ENCODE measurements around the gene EPB41L5. TPM values are rescaled to one million over a fixed set of nuclear protein-coding genes. Genes with fewer than 3 reads are reported as not detected.

Gene EPB41L5
- total RNA-seq, 4 donors from 2014 or later: 10.9 to 26.4 (median 22.8) TPM

- TF ChIP-seq, protein P1, sequence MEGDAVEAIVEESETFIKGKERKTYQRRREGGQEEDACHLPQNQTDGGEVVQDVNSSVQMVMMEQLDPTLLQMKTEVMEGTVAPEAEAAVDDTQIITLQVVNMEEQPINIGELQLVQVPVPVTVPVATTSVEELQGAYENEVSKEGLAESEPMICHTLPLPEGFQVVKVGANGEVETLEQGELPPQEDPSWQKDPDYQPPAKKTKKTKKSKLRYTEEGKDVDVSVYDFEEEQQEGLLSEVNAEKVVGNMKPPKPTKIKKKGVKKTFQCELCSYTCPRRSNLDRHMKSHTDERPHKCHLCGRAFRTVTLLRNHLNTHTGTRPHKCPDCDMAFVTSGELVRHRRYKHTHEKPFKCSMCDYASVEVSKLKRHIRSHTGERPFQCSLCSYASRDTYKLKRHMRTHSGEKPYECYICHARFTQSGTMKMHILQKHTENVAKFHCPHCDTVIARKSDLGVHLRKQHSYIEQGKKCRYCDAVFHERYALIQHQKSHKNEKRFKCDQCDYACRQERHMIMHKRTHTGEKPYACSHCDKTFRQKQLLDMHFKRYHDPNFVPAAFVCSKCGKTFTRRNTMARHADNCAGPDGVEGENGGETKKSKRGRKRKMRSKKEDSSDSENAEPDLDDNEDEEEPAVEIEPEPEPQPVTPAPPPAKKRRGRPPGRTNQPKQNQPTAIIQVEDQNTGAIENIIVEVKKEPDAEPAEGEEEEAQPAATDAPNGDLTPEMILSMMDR (IDR thresholded peaks at IDR 0.05; ENCODE audit: low read depth): no peak
Observed at GRCh38 chr2:120005834-120006521, 6.9 kb upstream of the EPB41L5 start.

- TF ChIP-seq, protein P1 (IDR thresholded peaks at IDR 0.05; ENCODE audit: low read depth): no peak
Observed at GRCh38 chr2:120007851-120008250, 5.0 kb upstream of the EPB41L5 start.

- TF ChIP-seq, protein P1 (IDR thresholded peaks at IDR 0.05; ENCODE audit: low read depth): no peak
Observed at GRCh38 chr2:120012363-120012762, 514 bp upstream of the EPB41L5 start.

DNA sequence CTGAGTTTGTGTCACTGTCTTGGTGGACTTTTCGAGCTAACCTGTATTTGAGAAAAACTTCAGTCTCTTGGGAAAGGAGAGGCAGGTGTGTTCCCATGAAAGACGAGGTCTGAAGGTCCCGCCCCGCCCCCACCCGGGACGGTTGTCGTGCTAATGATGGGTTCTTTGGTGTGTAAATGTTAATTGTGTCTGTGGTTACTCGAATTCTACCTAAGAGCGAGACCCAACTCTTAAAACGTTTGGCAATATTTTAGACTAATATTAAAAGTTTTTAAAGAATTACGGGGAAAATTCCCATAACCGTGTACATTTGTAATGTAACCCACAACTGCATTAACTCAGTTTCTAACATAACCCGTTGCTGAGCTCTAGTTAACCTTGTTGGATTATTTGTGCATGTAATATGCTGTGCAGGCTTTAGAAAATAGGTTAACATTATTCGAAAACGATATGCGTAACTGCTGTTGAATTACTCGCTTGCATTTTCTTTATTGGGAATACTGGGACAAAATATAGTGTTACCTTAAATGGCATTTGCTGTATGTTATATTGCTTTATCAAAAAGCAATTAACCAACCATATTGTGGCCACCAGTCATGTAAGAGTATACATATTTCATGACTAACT is 833 bp downstream of the EPB41L5 start:
- TF ChIP-seq, protein P1 (IDR thresholded peaks at IDR 0.05; ENCODE audit: low read depth): no peak

DNA sequence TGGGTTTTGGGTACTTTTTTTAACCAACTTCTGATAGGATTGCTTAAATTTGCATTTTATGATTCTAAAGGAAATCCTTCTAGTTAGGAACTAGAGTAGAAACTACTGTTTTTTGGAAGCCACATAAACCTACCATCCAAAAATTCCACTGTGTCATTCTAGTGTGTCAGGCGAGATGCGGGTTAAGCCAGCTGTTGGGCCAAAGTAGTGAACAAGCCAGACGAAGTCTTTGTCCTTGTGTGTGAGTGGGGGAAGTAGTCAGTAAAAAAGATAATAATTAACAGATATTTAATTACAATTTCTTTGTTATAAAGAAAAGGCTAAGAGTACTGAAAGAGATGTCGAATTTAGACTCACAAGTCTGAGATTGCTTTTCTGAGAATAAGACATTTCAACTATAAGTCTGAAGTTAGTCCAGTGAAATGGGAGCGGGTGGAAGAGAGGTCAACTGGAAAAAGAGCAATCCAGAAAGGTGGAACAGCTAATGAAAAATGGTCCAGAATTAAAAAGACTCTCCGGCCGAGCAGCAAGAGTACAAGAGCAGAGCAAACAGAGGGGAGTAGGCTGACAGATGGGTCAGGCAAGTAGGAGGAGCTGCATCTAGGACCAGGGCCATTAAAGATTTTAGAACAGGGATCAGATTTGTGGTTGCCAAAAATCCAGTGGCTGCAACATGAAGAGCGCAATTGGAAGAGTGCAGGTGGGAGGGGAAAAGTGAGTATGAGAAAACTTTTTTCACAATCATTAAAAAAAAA is 1.5 kb downstream of the EPB41L5 start:
- TF ChIP-seq, protein P1 (IDR thresholded peaks at IDR 0.05; ENCODE audit: low read depth): no peak

- TF ChIP-seq, protein P1 (IDR thresholded peaks at IDR 0.05; ENCODE audit: low read depth): no peak
Observed at GRCh38 chr2:120016800-120017199, 3.9 kb downstream of the EPB41L5 start.

DNA sequence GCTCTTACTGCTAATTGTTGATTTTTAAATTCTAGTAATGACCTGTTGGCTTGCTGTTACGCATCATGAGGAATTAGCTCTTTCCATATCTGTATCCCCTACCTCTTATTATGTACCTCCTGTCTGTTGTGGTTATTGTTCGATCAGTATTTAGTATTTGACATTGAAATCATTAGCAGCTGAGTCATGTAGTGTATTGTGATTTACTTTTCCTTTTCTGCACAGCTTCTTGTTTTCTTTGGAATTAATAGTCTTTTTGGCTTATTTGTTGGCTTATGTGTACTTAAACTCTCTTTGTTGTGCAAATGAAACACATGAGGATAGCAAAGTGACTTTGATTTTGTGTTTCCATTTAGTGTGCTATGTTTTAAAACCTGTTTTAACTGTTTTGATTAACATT is 4.3 kb downstream of the EPB41L5 start:
- TF ChIP-seq, protein P1 (IDR thresholded peaks at IDR 0.05; ENCODE audit: low read depth): no peak
